Activated B cell treated with CpG ODN at 0.5 μM for 24 hours (primary cell): Measurements from ENCODE around the gene VTI1A. TPM values are rescaled to one million over a fixed set of nuclear protein-coding genes. Genes with fewer than 3 reads are reported as not detected.

Experiments used
- ATAC-seq: fragments of 200-7000 bp; cut with Tn5 transposase; one replicate; pipeline ENCODE4 v1.10.0; 2021; ENCODE audit warnings: low read depth, mild to moderate bottlenecking, moderate library complexity
- CTCF ChIA-PET: fragments of 350-600 bp; sonication (Branson Sonifier 250); formaldehyde crosslinking; loops from one replicate; lab custom pipeline; 2021; ENCODE audit warnings: antibody characterized with exemption; lab: Charles Lee
- POLR2A ChIA-PET: fragments of 350-600 bp; sonication (Branson Sonifier 250); formaldehyde crosslinking; loops from one replicate; lab custom pipeline; 2021; ENCODE audit warnings: antibody characterized with exemption; lab: Charles Lee
- DNase-seq: peaks from one replicate; pipeline ENCODE4 v3.0.0; 2022
- H3K27ac Mint-ChIP-seq: one replicate; pipeline ENCODE4 v1.8.0; 2020; ENCODE audit warnings: mixed read lengths
- H3K27me3 Mint-ChIP-seq: one replicate; pipeline ENCODE4 v1.8.0; 2021; ENCODE audit warnings: mixed read lengths
- H3K36me3 Mint-ChIP-seq: one replicate; pipeline ENCODE4 v1.8.0; 2021; ENCODE audit warnings: low read depth, mixed read lengths
- H3K4me1 Mint-ChIP-seq: one replicate; pipeline ENCODE4 v1.8.0; 2021; ENCODE audit warnings: mixed read lengths
- H3K4me3 Mint-ChIP-seq: one replicate; pipeline ENCODE4 v1.8.0; 2020; ENCODE audit warnings: mild to moderate bottlenecking, mixed read lengths
- H3K9me3 Mint-ChIP-seq: one replicate; pipeline ENCODE4 v1.8.0; 2020; ENCODE audit warnings: mixed read lengths
- CTCF ChIP-seq: fragments of 200-600 bp; IDR thresholded peaks from one replicate; pipeline ENCODE4 v1.8.0; 2022; ENCODE audit warnings: antibody characterized with exemption, mild to moderate bottlenecking
- intact Hi-C: fragments of 100-400 bp; cut with micrococcal nuclease; formaldehyde crosslinking; loops from one replicate; pipeline ENCODE4 v1.15.1; 2024
- total RNA-seq: library from RNA; stranded (reverse); gene quantifications from 2 replicates; pipeline ENCODE4 v1.2.3, GENCODE V29; 2022

Gene VTI1A
- total RNA-seq, 1 donor from 2014 or later = 74.0 TPM

- Mint-ChIP-seq H3K4me3 (no peak overlapping the region), H3K27me3 (no peaks in the 10 kb centered on the region), H3K4me1 (peaks cover 7% of the 10 kb centered on the region), H3K9me3 (no peaks in the 10 kb centered on the region), H3K27ac (no peak overlapping the region), H3K36me3 (peaks cover 78% of the 10 kb centered on the region)
- no peak for DNase-seq
- ChIA-PET POLR2A (no interaction called here), CTCF (no interaction called here)
- TF ChIP-seq CTCF = no peak
- no peak for ATAC-seq
- intact Hi-C loops = no loop called here
These were observed 22.4 kb upstream of the VTI1A start for GRCh38 chr10:112424651-112425050.

- H3K27ac Mint-ChIP-seq = no peak overlapping the region
- POLR2A ChIA-PET = no interaction called here
- H3K27me3 Mint-ChIP-seq = no peaks in the 10 kb centered on the region
- intact Hi-C loops = no loop called here
- H3K36me3 Mint-ChIP-seq = peaks cover 83% of the 10 kb centered on the region
- DNase-seq (no peak), ATAC-seq (no peak)
- no peak for TF ChIP-seq CTCF
- peaks cover 7% of the 10 kb centered on the region for H3K4me1 Mint-ChIP-seq
- H3K9me3 Mint-ChIP-seq = no peaks in the 10 kb centered on the region
- H3K4me3 Mint-ChIP-seq = no peak overlapping the region
- CTCF ChIA-PET = interaction anchor here (0.9 kb wide), 1 partner anchor 9 kb away, joined by 4 read pairs; no protein-coding TSS in a partner anchor
These were observed 20.9 kb upstream of the VTI1A start for GRCh38 chr10:112426111-112426510.

- Mint-ChIP-seq H3K27ac (peak overlapping the region; percentile 27), H3K4me3 (no peak overlapping the region), H3K9me3 (no peaks in the 10 kb centered on the region), H3K36me3 (peaks cover 85% of the 10 kb centered on the region), H3K27me3 (no peaks in the 10 kb centered on the region), H3K4me1 (peaks cover 7% of the 10 kb centered on the region)
- no peak for TF ChIP-seq CTCF
- ATAC-seq (peak; percentile 54), DNase-seq (no peak)
- POLR2A ChIA-PET = interaction anchor here (0.6 to 1.0 kb wide), 2 partner anchors 53 to 245 kb away, joined by 3 to 6 read pairs; no protein-coding TSS in a partner anchor
- intact Hi-C loops = no loop called here
- CTCF ChIA-PET = no interaction called here
These were observed 17.9 kb upstream of the VTI1A start for GRCh38 chr10:112429147-112429546.

- Mint-ChIP-seq H3K4me1 (peaks cover 7% of the 10 kb centered on the region), H3K27me3 (no peaks in the 10 kb centered on the region), H3K36me3 (peaks cover 85% of the 10 kb centered on the region), H3K9me3 (no peaks in the 10 kb centered on the region), H3K27ac (peak overlapping the region; percentile 27), H3K4me3 (no peak overlapping the region)
- ChIA-PET POLR2A (interaction anchor here (0.6 to 1.0 kb wide), 2 partner anchors 54 to 245 kb away, joined by 3 to 6 read pairs; no protein-coding TSS in a partner anchor), CTCF (no interaction called here)
- no peak for TF ChIP-seq CTCF
- DNase-seq = no peak
- ATAC-seq = no peak
- intact Hi-C loops = loop anchor here (5.0 to 10.0 kb wide), 3 partner anchors 43 to 247 kb away; partner anchors contain the start of gene GPAM
These were observed 17.3 kb upstream of the VTI1A start for GRCh38 chr10:112429654-112430230.

- no peak for ATAC-seq
- intact Hi-C loops = loop anchor here (5.0 to 10.0 kb wide), 3 partner anchors 39 to 251 kb away; partner anchors contain the start of gene GPAM
These were observed 13.9 kb upstream of the VTI1A start for GRCh38 chr10:112433136-112433535.

More at GRCh38 chr10:112433136-112433535, 13.9 kb upstream of the VTI1A start:
- ChIA-PET POLR2A (no interaction called here), CTCF (interaction anchor here (1.2 to 2.5 kb wide), 2 partner anchors 7 to 39 kb away, joined by 4 to 8 read pairs; no protein-coding TSS in a partner anchor)
- no peak for TF ChIP-seq CTCF
- no peak overlapping the region for H3K4me3 Mint-ChIP-seq
- H3K36me3 Mint-ChIP-seq = peaks cover 78% of the 10 kb centered on the region
- no peaks in the 10 kb centered on the region for H3K9me3 Mint-ChIP-seq
- H3K4me1 Mint-ChIP-seq = peaks cover 7% of the 10 kb centered on the region
- H3K27ac Mint-ChIP-seq = no peak overlapping the region
- H3K27me3 Mint-ChIP-seq = no peaks in the 10 kb centered on the region
- DNase-seq = no peak
